Cardiac fibroblast (primary cell): Measurements from ENCODE around the gene STK32C.

ENCODE experiments used
- DNase-seq, 2 donors: peaks; one replicate each; pipeline versions ENCODE4 v3.0.0 to v3.0.0-alpha.2; 2010; ENCODE audit warnings: low read depth in 2 of 2
- H3K4me3 ChIP-seq, 2 donors: replicated peaks in 1 of 2; 1 replicate in 1 of 2; 2 replicates in 1 of 2; pipeline ENCODE4 v1.5.1; 2011; ENCODE audit warnings: low read depth in 2 of 2, low read length in 2 of 2, mild to moderate bottlenecking in 2 of 2, moderate library complexity in 1 of 2
- TF ChIP-seq, protein P1 (sequence below): IDR thresholded peaks from one replicate; pipeline ENCODE4 v1.5.1; 2011; ENCODE audit warnings: low read depth, mild to moderate bottlenecking, low read length, inconsistent platforms

Gene STK32C

DNA sequence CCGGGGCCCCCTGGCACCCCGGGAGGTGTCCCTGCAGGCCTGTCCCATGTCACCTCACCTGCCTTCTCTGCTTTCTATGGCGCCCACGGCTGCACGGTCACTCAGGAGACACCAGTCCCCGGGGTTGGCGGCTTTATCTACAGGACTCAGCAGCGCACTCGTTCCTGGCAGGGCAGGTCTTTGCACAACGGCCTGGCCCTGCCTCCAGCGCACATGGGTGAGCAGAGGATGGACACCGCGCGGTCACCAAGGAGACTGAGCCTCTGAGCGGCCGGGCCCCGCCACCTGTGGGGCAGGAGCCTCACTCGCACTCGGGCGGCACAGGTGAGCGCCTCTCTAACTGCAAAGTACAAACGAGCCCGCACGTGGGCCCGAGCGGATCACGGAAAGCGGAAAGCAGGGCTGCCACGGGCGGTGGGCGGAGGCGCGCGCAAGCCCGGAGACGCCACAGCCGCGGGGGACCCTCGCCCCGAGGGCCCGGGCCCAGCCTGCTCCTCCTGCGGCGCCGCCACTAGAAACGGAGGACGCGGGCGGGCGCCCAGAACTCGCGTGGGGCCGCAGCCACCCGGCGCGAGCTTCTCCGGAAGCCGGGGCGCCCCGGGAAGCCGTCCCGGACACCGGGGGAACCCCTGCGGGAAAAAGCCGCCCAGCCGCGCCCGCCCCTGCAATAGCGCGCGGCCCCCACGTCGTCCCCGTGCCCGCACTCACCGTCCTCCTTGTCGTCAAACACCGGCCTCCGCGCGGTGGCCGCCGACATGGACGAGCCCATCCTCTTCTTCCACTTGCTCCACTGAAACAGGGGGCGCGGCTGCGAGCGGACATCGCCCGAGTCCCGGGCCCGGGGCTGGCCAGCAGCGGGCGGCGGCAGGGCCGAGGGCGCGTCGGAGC is 642 bp downstream of the STK32C start:
- peak overlapping the region; percentile 49 to 60 for H3K4me3 ChIP-seq
- TF ChIP-seq, protein P1, sequence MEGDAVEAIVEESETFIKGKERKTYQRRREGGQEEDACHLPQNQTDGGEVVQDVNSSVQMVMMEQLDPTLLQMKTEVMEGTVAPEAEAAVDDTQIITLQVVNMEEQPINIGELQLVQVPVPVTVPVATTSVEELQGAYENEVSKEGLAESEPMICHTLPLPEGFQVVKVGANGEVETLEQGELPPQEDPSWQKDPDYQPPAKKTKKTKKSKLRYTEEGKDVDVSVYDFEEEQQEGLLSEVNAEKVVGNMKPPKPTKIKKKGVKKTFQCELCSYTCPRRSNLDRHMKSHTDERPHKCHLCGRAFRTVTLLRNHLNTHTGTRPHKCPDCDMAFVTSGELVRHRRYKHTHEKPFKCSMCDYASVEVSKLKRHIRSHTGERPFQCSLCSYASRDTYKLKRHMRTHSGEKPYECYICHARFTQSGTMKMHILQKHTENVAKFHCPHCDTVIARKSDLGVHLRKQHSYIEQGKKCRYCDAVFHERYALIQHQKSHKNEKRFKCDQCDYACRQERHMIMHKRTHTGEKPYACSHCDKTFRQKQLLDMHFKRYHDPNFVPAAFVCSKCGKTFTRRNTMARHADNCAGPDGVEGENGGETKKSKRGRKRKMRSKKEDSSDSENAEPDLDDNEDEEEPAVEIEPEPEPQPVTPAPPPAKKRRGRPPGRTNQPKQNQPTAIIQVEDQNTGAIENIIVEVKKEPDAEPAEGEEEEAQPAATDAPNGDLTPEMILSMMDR: no peak
- DNase-seq: peak in 1 of 2 donors; percentile 29

DNA sequence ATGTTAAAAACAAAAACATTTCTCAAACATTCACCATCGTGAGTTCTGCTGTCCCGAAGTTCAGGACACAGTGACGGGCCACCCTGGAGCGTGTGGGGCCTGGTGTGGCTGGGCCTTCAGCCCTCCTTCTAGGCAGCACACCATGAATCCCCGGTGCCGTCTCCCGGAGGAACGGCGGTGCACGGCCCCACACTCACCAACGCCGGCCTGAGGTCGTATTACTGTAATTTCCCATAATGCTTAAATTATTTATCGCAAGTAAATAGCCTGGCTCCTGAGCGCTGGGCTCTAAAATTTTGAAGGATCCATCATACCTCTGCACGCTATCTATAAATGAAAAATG is 1.4 kb downstream of the STK32C start:
- no peak overlapping the region for H3K4me3 ChIP-seq
- no peak for DNase-seq
- TF ChIP-seq, protein P1: no peak

DNA sequence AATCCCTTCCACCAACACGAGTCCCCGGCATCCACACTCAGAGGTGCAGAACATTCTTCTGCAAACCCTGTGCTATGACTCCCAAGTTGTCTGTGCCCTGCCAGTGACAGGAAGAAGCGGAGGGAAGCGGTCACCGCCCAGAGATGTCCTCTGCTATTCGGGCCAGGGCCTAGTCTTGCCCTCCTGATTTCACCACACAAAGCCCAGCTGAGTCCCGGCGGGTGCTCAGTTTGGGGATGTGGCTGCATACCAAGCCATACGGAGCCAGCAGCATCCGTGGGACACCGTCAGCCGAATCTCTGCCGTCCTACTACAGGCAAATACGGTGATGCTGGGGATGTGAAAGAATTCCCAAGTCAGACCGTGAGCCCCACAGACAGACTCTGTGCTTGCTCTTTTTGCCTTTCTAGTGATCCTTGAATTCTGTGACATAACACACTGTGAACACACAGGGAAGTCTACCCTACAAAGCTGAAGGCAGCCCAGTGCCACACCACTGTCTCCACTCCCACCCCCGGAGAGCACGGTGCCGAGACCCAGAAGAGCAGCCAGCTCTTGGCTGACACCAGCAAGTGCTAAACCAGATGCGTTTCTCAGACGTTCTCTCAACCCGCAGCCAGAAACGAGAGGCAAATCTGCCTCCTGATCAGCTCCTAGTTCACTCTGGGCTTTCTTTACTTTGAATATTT is 2.0 kb downstream of the STK32C start:
- no peak for DNase-seq
- H3K4me3 ChIP-seq: no peak overlapping the region
- TF ChIP-seq, protein P1: no peak

DNA sequence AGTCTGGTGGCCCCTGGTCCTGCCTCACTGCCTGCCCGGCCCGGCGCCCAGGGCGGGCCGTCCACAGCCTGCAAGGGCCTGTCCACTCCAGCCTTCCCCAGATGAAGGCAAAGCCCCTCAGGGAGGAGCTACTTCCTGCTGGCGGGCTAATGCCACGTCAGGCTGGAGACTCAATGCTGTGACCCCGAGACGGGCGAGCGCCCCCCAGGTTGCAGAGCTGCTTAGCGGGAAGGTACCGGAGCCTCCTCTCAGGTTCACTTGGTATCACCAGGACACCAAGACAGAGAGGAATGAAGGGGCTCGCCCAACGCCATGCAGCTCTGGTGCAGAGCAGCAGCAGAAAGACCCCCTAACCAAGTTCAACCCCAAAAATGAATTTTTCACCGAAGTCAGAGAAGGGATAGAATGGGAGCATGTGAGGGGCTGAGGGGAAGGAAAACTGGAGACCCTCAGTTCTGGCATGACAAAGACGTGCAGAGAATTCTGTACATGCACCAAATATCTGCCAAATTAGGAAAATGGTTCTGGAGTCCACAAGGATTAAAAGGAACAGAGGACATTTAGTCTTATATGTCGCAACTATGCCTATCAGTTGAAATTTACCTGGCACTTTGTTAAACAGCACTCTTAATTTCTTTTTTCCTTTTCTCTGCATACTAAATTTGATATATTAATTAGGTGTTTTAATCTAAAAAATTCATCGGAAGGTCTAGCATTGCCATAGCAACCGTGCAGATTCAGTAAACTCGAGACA is 2.8 kb downstream of the STK32C start:
- TF ChIP-seq, protein P1: no peak
- H3K4me3 ChIP-seq: no peak overlapping the region
- no peak for DNase-seq

DNA sequence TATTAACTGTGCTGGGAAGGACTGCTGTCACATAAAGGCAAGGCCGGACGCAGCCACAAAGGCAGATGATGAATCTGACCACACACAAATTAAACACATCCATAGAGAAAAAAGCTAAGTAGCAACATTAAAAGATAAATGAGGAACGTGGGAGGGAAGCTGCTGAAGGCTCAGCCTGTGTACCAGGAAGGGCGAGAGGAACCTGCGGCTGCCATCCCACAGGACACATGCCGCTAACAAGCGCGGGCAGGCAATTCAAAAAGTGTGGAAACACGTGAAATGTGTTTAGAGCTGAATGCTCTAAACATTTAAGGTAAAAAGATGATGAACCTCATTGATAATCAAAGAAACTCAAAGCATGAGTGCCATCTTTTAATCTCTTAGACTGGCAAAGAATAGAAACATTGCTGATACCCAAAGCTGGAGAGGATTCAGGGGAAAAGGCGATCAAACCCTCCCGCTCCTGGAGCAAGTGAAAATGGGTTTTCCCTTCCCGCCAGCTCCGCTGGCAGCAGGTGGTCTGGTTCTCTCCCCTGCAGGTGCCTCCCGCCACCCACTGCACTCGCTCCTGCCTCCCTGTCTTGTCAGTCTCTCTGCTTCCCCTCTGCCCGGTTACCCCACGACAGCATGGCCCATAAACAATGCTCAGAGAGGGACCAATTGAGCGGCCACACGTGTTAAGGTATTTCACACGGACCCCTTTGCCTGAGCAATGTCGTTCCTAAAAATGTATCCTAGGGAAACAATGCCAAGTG is 4.2 kb downstream of the STK32C start:
- TF ChIP-seq, protein P1: no peak
- DNase-seq: no peak

More for the DNA sequence above, 4.2 kb downstream of the STK32C start:
- no peak overlapping the region for H3K4me3 ChIP-seq
